Naive thymus-derived CD8-positive, alpha-beta T cell (primary cell): ENCODE measurements around the gene SIAH3. TPM values are rescaled to one million over a fixed set of nuclear protein-coding genes. Genes with fewer than 3 reads are reported as not detected.
"Not testable (repeated sequence)": the region's sequence is repeated elsewhere in the genome, so short reads cannot be mapped to it uniquely, and the experiment has no call there.

Experiments used
- ATAC-seq, 2 donors: fragments of 150-1000 bp; cut with Tn5 transposase in 1 of 2; sonication (Bioruptor Pico), chemical (Tn5 transposase) in 1 of 2; 1 replicate in 1 of 2; 2 replicates in 1 of 2; pipeline ENCODE4 v1.10.0; 2021; ENCODE audit warnings: mild to moderate bottlenecking in 2 of 2, moderate library complexity in 2 of 2
- POLR2A ChIA-PET: fragments of 350-600 bp; sonication (Branson Sonifier 250); formaldehyde crosslinking; loops from one replicate; lab custom pipeline; 2021; ENCODE audit warnings: antibody characterized with exemption; lab: Charles Lee
- DNase-seq, 10 donors: peaks; one replicate each; pipeline versions ENCODE4 v3.0.0 to v3.0.0-alpha.2; 2020 to 2022
- H3K27ac Mint-ChIP-seq, 10 donors: one replicate each; pipeline ENCODE4 v1.8.0; 2020 to 2022; ENCODE audit warnings: mild to moderate bottlenecking in 10 of 10, mixed read lengths in 10 of 10, moderate library complexity in 4 of 10, inconsistent platforms in 1 of 10
- H3K27me3 Mint-ChIP-seq, 5 donors: one replicate each; pipeline ENCODE4 v1.8.0; 2021 to 2022; ENCODE audit warnings: mixed read lengths in 5 of 5
- H3K36me3 Mint-ChIP-seq, 3 donors: one replicate each; pipeline ENCODE4 v1.8.0; 2020 to 2022; ENCODE audit warnings: mixed read lengths in 3 of 3, mild to moderate bottlenecking in 2 of 3, inconsistent platforms in 1 of 3
- H3K4me1 Mint-ChIP-seq, 4 donors: one replicate each; pipeline ENCODE4 v1.8.0; 2021 to 2022; ENCODE audit warnings: mixed read lengths in 4 of 4
- H3K4me3 Mint-ChIP-seq, 10 donors: one replicate each; pipeline ENCODE4 v1.8.0; 2020 to 2022; ENCODE audit warnings: mild to moderate bottlenecking in 10 of 10, mixed read lengths in 10 of 10, moderate library complexity in 6 of 10, inconsistent platforms in 1 of 10
- H3K9me3 Mint-ChIP-seq, 9 donors: one replicate each; pipeline ENCODE4 v1.8.0; 2020 to 2022; ENCODE audit warnings: mixed read lengths in 9 of 9, mild to moderate bottlenecking in 3 of 9, inconsistent platforms in 1 of 9, moderate library complexity in 1 of 9
- polyA plus RNA-seq, 3 donors: library from polyadenylated mRNA; unstranded; fragments of 300-500 nt; fragmentation: Illumina TruSeq; gene quantifications; one replicate each; pipeline ENCODE4 v1.2.3, GENCODE V29; 2021
- total RNA-seq, 8 experiments: library from RNA in 2 of 8; stranded (reverse) in 2 of 8; gene quantifications; one replicate each; pipeline ENCODE4 v1.2.3 and lab custom pipeline; 2021 to 2026

Gene SIAH3
- total and polyA plus RNA-seq, 5 experiments from 2014 or later = 0.06 to 3.9 (median 3.7) TPM; not detected in 2

GRCh38 chr13:45878966-45879365 lies 27.4 kb upstream of the SIAH3 start:
- no peaks in the 10 kb centered on the region for H3K36me3 Mint-ChIP-seq
- peaks cover 0 to 2% (median 0%) of the 10 kb centered on the region in 4 donors for H3K4me1 Mint-ChIP-seq
- no peak overlapping the region for H3K4me3 Mint-ChIP-seq
- H3K27me3 Mint-ChIP-seq = peaks cover 0 to 3% (median 0%) of the 10 kb centered on the region in 5 donors
- H3K9me3 Mint-ChIP-seq = no peaks in the 10 kb centered on the region
- no peak overlapping the region for H3K27ac Mint-ChIP-seq
- POLR2A ChIA-PET = no interaction called here
- no peak for ATAC-seq
- no peak for DNase-seq

GRCh38 chr13:45876781-45877180 lies 25.2 kb upstream of the SIAH3 start:
- Mint-ChIP-seq H3K27me3 (peaks cover 0 to 3% (median 0%) of the 10 kb centered on the region in 5 donors), H3K36me3 (no peaks in the 10 kb centered on the region), H3K9me3 (no peaks in the 10 kb centered on the region), H3K4me1 (peaks cover 0 to 2% (median 0%) of the 10 kb centered on the region in 4 donors), H3K27ac (no peak overlapping the region), H3K4me3 (no peak overlapping the region)
- ATAC-seq = no peak
- DNase-seq = no peak
- POLR2A ChIA-PET = interaction anchor here (0.8 kb wide), 1 partner anchor 26 kb away, joined by 3 read pairs; no protein-coding TSS in a partner anchor

- Mint-ChIP-seq H3K4me1 (peaks cover 0 to 2% (median 0%) of the 10 kb centered on the region in 4 donors), H3K4me3 (no peak overlapping the region), H3K36me3 (no peaks in the 10 kb centered on the region), H3K27me3 (peaks cover 0 to 3% (median 0%) of the 10 kb centered on the region in 5 donors), H3K9me3 (no peaks in the 10 kb centered on the region), H3K27ac (no peak overlapping the region)
- ATAC-seq (no peak), DNase-seq (no peak)
- POLR2A ChIA-PET = no interaction called here
Measured at GRCh38 chr13:45875951-45876350, 24.4 kb upstream of the SIAH3 start.

GRCh38 chr13:45873491-45874325 lies 22.2 kb upstream of the SIAH3 start:
- DNase-seq (no peak), ATAC-seq (no peak)
- Mint-ChIP-seq H3K27me3 (peaks cover 0 to 3% (median 0%) of the 10 kb centered on the region in 5 donors), H3K4me1 (peaks cover 0 to 2% (median 0%) of the 10 kb centered on the region in 4 donors), H3K27ac (no peak overlapping the region), H3K36me3 (no peaks in the 10 kb centered on the region), H3K4me3 (no peak overlapping the region), H3K9me3 (no peaks in the 10 kb centered on the region)
- POLR2A ChIA-PET = no interaction called here

- POLR2A ChIA-PET = no interaction called here
- ATAC-seq (no peak), DNase-seq (no peak)
- H3K4me1 Mint-ChIP-seq = peaks cover 0 to 2% (median 0%) of the 10 kb centered on the region in 4 donors
- H3K27ac Mint-ChIP-seq = no peak overlapping the region
- no peak overlapping the region for H3K4me3 Mint-ChIP-seq
- H3K36me3 Mint-ChIP-seq = no peaks in the 10 kb centered on the region
- H3K27me3 Mint-ChIP-seq = peaks cover 0 to 3% (median 0%) of the 10 kb centered on the region in 5 donors
- H3K9me3 Mint-ChIP-seq = peaks cover 0 to under 1% (median 0%) of the 10 kb centered on the region in 9 donors
Measured at GRCh38 chr13:45872566-45872965, 21.0 kb upstream of the SIAH3 start.

GRCh38 chr13:45871201-45871600 lies 19.6 kb upstream of the SIAH3 start:
- H3K9me3 Mint-ChIP-seq, H3K36me3 Mint-ChIP-seq, H3K27ac Mint-ChIP-seq: not testable (repeated sequence)

GRCh38 chr13:45870232-45870631 lies 18.7 kb upstream of the SIAH3 start:
- Mint-ChIP-seq H3K36me3 (no peaks in the 10 kb centered on the region), H3K9me3 (peaks cover 0 to 3% (median 0%) of the 10 kb centered on the region in 9 donors), H3K27ac (no peak overlapping the region), H3K4me3 (no peak overlapping the region), H3K4me1 (peaks cover 0 to 2% (median 0%) of the 10 kb centered on the region in 4 donors), H3K27me3 (peaks cover 0 to 2% (median 0%) of the 10 kb centered on the region in 5 donors)
- DNase-seq (no peak), ATAC-seq (no peak)
- POLR2A ChIA-PET = no interaction called here

More at GRCh38 chr13:45871201-45871600, 19.6 kb upstream of the SIAH3 start:
- H3K4me3 Mint-ChIP-seq, ATAC-seq, DNase-seq, H3K4me1 Mint-ChIP-seq, POLR2A ChIA-PET, H3K27me3 Mint-ChIP-seq: not testable (repeated sequence)

GRCh38 chr13:45865414-45865813 lies 13.9 kb upstream of the SIAH3 start:
- POLR2A ChIA-PET = no interaction called here
- ATAC-seq (no peak), DNase-seq (no peak)
- no peaks in the 10 kb centered on the region for H3K36me3 Mint-ChIP-seq
- peaks cover 0 to 3% (median 0%) of the 10 kb centered on the region in 9 donors for H3K9me3 Mint-ChIP-seq
- H3K27ac Mint-ChIP-seq = peak overlapping the region in 1 of 10 donors; percentile 27
- H3K4me1 Mint-ChIP-seq = peaks cover 0 to 1% (median under 1%) of the 10 kb centered on the region in 4 donors
- peaks cover 0 to 10% (median 3%) of the 10 kb centered on the region in 5 donors for H3K27me3 Mint-ChIP-seq
- no peak overlapping the region for H3K4me3 Mint-ChIP-seq

- Mint-ChIP-seq H3K36me3 (no peaks in the 10 kb centered on the region), H3K9me3 (peaks cover 0 to 3% (median 0%) of the 10 kb centered on the region in 9 donors), H3K27me3 (peaks cover 0 to 13% (median 3%) of the 10 kb centered on the region in 5 donors), H3K4me1 (peaks cover 0 to 7% (median 2%) of the 10 kb centered on the region in 4 donors), H3K4me3 (no peak overlapping the region), H3K27ac (no peak overlapping the region)
- DNase-seq (no peak), ATAC-seq (no peak)
- POLR2A ChIA-PET = no interaction called here
Measured at GRCh38 chr13:45863709-45864590, 12.4 kb upstream of the SIAH3 start.

- Mint-ChIP-seq H3K4me3 (no peak overlapping the region), H3K9me3 (no peaks in the 10 kb centered on the region), H3K4me1 (peaks cover 0 to 7% (median 2%) of the 10 kb centered on the region in 4 donors), H3K27ac (no peak overlapping the region), H3K36me3 (no peaks in the 10 kb centered on the region), H3K27me3 (peaks cover 0 to 13% (median 3%) of the 10 kb centered on the region in 5 donors)
- no peak for DNase-seq
- ATAC-seq = no peak
- POLR2A ChIA-PET = interaction anchor here (0.6 kb wide), 1 partner anchor 16 kb away, joined by 3 read pairs; no protein-coding TSS in a partner anchor
Measured at GRCh38 chr13:45861322-45861721, 9.8 kb upstream of the SIAH3 start.

GRCh38 chr13:45860240-45860639 lies 8.7 kb upstream of the SIAH3 start:
- Mint-ChIP-seq H3K4me1 (peaks cover 0 to 7% (median 2%) of the 10 kb centered on the region in 4 donors), H3K9me3 (no peaks in the 10 kb centered on the region), H3K36me3 (no peaks in the 10 kb centered on the region), H3K27me3 (peaks cover 0 to 15% (median 1%) of the 10 kb centered on the region in 5 donors), H3K27ac (no peak overlapping the region), H3K4me3 (no peak overlapping the region)
- ATAC-seq = no peak
- POLR2A ChIA-PET = no interaction called here
- DNase-seq = no peak

- H3K4me1 Mint-ChIP-seq = peaks cover 0 to 7% (median 2%) of the 10 kb centered on the region in 4 donors
- H3K27me3 Mint-ChIP-seq = peaks cover 0 to 17% (median 1%) of the 10 kb centered on the region in 5 donors
- POLR2A ChIA-PET = no interaction called here
- DNase-seq (no peak), ATAC-seq (no peak)
- H3K4me3 Mint-ChIP-seq = no peak overlapping the region
- no peaks in the 10 kb centered on the region for H3K36me3 Mint-ChIP-seq
- peaks cover 0 to 3% (median 2%) of the 10 kb centered on the region in 9 donors for H3K9me3 Mint-ChIP-seq
- H3K27ac Mint-ChIP-seq = no peak overlapping the region
Measured at GRCh38 chr13:45859705-45860104, 8.2 kb upstream of the SIAH3 start.
